NCI-H460 (cell line): ENCODE results near the gene TBX6. TPM values are rescaled to one million over a fixed set of nuclear protein-coding genes. Genes with fewer than 3 reads are reported as not detected.

Source experiments
- DNase-seq: peaks from one replicate; pipeline ENCODE4 v3.0.0-alpha.2; 2016; ENCODE audit warnings: low read depth; ENCODE audit errors: extremely low read depth
- total RNA-seq: library from RNA; depleted of rRNA; stranded (reverse); fragments of >200 nt; shearing (Covaris generic); gene quantifications from 2 replicates; pipeline ENCODE4 v1.2.3, GENCODE V29; 2014

Gene TBX6
- total RNA-seq, 1 experiment from 2014 or later = 0.30 TPM

- no peak for DNase-seq
Observed at GRCh38 chr16:30114411-30114810, 22.7 kb upstream of the TBX6 start.

- DNase-seq = no peak
Observed at GRCh38 chr16:30113711-30114333, 22.1 kb upstream of the TBX6 start.

GRCh38 chr16:30113031-30113710 is 21.4 kb upstream of the TBX6 start, which contains the start of gene GDPD3:
Gene GDPD3 (minus strand): TSS chr16:30113537. CDS start chr16:30113478, 59 bp downstream.
- no peak for DNase-seq

GRCh38 chr16:30112197-30113030 is 20.7 kb upstream of the TBX6 start:
- peak; percentile 49 for DNase-seq

GRCh38 chr16:30110661-30111060 is 18.9 kb upstream of the TBX6 start:
- DNase-seq = no peak

GRCh38 chr16:30108059-30108850 is 16.5 kb upstream of the TBX6 start:
- DNase-seq = no peak

GRCh38 chr16:30104492-30104891 is 12.8 kb upstream of the TBX6 start:
- DNase-seq = no peak

- no peak for DNase-seq
Observed at GRCh38 chr16:30104090-30104489, 12.4 kb upstream of the TBX6 start.

- no peak for DNase-seq
Observed at GRCh38 chr16:30096862-30097563, 5.3 kb upstream of the TBX6 start.

GRCh38 chr16:30096105-30096861 is 4.6 kb upstream of the TBX6 start, which contains the start of gene YPEL3:
Gene YPEL3 (minus strand): TSS chr16:30096213. CDS start chr16:30095482, 731 bp downstream.
- DNase-seq = peak; percentile 82

- no peak for DNase-seq
Observed at GRCh38 chr16:30095166-30096078, 3.7 kb upstream of the TBX6 start.

- no peak for DNase-seq
Observed at GRCh38 chr16:30094541-30095165, 2.9 kb upstream of the TBX6 start.

GRCh38 chr16:30092373-30093010 is 768 bp upstream of the TBX6 start:
- peak; percentile 54 for DNase-seq

- no peak for DNase-seq
Observed at GRCh38 chr16:30090610-30091331, 953 bp downstream of the TBX6 start.

GRCh38 chr16:30088832-30089624 is 2.7 kb downstream of the TBX6 start:
- no peak for DNase-seq
